Vagina (tissue), 2 donors: ENCODE measurements around the gene PRSS1.

ENCODE experiments used
- CTCF ChIP-seq, 3 experiments: fragments of 450-650 bp in 2 of 3; fragments of 200-600 bp in 1 of 3; sonication (generic) in 1 of 3; IDR thresholded peaks; one replicate each; pipeline ENCODE4 v1.5.1; 2017 to 2019; ENCODE audit warnings: antibody characterized with exemption in 3 of 3, mild to moderate bottlenecking in 2 of 3, moderate library complexity in 2 of 3
- POLR2AphosphoS5 ChIP-seq, 2 donors: sonication (generic); formaldehyde crosslinking; IDR thresholded peaks; one replicate each; pipeline ENCODE4 v1.9.0; 2017; ENCODE audit warnings: antibody characterized with exemption in 2 of 2, mild to moderate bottlenecking in 2 of 2, low read depth in 1 of 2; ENCODE audit not compliant: insufficient read depth in 1 of 2

- TF ChIP-seq CTCF (IDR thresholded peaks at IDR 0.05) (no peak), POLR2AphosphoS5 (IDR thresholded peaks at IDR 0.05; ENCODE audit: insufficient read depth in 1 of 2, low read depth in 1 of 2) (no peak)
These were observed 39.4 kb upstream of the PRSS1 start for GRCh38 chr7:142709921-142710320.
